HG02623 (cell line): ENCODE results near the gene RAB6D.
"Not testable (repeated sequence)": the region's sequence is repeated elsewhere in the genome, so short reads cannot be mapped to it uniquely, and the experiment has no call there.

ENCODE experiments used
- ATAC-seq: cut with Tn5 transposase; IDR thresholded peaks from one replicate; pipeline ENCODE4 v1.9.1; 2021; ENCODE audit warnings: moderate library complexity; ENCODE audit not compliant: unreplicated experiment

Gene RAB6D

DNA sequence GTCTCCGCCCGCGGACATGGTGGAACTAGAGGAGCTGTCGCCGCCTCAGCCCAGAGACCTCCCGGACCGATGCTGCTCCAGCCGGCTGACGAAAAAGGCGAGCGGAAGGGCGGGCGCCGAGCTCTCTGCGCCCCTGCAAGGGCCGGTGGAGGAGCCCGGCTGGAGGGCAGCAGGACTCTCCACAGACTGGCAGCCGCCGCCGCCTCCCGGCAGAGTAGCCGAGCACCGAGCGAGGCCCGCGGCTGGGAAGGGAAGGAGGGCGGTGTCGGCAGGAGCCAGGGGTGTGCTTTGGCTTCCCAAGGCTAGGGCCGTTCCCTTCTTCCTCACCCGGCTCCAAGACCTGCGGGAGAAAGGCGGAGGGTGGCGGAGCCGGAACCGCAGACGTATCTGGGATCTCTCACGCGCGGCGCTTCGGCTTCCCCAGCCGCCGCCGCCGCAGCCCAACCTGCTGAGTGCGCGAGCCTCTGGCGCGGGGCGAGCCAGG lies at the start of gene RAB6D:
Gene RAB6D, minus strand, starts transcription at position 466 of the 484 bp plus-strand sequence. Its CDS starts 448 bp downstream, at position 18.
- not testable (repeated sequence) for ATAC-seq

DNA sequence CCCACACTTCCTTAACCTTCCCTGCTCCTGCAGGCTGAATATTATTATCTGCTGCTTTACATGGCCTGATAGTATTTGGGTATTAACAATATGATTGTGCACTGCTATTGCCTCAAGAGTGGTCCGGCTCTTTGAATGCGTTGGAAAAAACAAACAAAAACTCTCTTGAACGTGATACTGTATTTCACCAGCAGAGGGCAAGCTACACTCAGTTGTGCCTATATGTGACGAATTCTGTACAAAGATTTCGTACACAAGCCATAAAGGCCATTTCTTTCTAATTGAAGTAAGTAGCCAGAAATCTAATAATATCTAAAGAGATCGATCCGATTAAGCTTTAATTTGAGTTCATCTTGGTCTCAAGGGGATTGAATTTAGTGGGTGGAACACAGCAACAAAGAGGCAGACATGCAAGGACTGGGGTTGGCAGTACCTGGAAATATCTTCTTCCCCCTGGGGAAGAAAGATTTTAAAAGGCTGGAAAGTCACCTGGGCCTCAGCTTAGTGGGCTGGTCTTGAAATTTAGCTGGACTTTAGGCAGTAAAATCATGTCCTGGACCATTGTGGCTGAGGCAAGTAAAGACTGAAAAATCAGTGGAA lies 49.3 kb upstream of the RAB6D start:
- no peak for ATAC-seq

DNA sequence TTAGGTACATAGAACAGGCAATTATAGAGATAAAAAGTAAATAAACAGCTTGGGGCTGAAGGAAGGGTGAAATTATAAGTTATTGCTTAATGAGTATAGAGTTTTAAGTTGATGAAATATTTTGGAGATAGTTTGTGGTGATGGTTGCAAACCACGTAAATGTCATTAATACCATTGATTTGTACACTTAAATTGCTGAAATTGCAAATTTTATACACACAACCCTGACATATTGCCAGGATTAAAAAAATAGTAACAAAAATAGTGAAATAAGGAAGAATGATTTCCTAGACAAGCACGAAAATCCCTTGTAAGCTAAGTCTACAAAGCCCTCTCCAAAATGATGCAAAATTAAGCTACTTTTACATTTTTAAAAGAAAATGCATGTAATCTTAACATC lies 46.2 kb upstream of the RAB6D start:
- ATAC-seq, result no peak

DNA sequence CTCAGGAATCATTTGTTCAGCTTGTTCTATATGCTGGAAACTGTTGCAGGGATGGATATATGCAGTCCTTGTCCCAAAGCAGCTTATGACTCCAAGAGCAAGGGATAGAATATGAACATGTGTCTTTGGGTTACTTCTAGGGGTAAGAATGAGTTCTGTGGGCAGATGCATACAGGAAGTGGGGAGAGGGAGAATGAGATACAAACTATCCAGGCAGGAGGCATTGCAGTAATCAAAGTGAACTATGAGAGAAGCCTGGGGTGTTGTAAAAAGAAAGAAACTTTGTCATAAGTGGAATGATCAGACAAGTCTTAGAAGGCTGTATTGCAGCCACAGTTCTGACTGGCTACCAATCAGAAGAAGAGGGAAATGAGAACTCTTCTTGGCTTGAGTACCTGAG lies 44.8 kb upstream of the RAB6D start:
- no peak for ATAC-seq

DNA sequence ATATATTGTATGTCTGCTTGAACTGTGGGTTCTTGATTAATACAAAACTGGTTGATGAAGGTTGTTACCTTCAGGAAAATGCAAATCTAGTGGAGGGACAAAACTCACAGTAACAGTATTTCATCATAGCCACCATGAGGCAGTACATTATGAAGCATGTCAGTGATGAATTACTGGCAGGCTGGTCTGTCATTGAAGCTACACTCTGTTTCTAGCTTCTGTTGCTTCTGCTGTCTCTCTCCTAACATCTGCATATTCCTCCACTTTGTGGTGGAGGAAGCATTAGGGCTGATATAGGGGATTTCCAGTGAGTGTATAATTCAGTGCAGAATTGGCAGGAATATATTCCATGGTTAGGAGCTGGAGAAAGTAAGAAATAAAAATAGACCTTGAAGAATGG lies 44.2 kb upstream of the RAB6D start:
- ATAC-seq, result no peak

DNA sequence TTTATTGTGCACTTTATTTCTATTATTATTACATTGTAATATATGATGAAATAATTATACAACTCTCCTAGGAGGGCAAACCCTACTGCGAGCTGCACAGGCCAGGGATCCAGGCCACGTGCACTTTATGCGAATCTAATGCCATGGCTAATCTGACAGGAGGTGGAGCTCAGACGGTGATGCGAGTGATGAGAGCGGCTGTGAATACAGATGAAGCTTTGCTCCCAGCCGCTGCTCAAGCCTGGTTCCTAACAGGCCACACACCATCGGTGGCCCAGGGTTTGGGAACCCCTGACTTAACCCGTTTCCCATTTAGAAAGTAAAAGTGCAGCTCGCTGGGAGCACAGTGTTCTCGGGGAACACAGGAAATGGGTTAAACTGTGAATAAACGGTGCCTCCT lies 40.8 kb upstream of the RAB6D start:
- ATAC-seq, result no peak

DNA sequence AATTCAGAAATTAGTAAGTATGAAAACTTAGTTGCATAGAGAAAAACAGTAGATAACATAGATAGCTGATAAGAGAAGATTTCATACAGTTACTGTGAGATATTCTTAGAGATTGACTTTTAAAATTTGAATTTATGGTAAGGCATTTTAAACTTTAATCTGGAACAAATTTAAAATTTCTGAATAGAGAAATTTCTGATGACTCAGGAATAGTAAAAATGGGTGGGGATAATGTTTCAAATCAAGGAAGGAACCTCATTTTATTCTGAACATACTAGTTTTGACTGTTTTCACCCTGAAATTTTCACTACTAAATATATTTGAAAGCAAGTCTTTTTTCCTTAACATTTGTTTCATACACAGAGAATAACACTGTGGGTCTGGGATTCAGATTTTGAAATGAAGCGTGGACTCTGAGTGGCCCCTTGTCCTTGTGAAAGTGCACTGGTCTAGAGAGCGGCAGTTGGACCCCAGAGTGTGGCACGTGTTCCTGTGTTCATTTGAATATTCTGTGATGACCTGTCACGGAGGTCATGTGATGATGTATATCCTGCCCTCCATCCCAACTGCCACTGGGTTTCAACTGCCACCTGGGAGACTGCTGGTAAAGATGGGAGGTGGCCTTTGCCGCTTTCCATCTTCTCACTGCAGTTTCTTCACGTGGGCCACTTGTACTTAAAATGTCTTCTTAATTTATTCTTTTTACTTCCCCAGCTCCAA lies 38.5 kb upstream of the RAB6D start:
- no peak for ATAC-seq

DNA sequence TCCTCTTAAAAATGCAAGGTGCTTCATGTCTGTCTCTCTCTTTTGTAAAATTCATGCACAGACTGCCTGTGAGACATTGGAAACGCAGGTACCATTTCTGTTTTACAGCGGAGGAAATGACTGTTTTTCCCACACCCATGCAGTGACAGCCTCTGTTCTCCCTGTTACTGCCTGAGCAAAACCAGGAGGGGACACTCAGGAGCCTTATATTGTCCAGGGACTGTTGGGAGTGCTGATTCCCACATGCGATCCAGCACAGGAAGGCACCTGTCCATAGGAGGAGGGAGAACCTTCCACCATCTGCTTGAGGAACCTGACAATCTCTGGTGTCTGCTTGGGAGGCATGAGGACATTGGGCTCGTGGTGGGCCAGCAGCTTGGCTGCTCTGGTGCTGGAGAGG lies 36.9 kb upstream of the RAB6D start:
- ATAC-seq, result no peak

DNA sequence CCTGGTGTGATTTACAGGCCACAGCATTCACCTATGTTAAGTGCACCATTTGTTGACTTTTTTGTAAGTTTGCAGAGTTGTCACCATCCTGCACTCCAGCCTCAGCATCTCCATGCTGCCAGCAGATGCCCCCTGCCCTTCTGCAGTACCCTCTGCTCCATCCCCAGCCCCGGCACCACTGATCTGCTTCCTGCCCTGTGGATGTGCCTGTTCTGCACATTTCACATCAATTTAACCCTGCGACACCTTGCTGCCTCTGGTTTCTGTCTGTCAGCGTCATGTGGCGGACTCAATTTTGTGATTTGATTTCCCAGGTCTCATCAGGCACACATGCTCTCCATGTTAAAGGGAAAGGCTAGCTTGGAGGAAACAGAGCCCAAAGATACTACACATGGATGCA lies 36.5 kb upstream of the RAB6D start:
- ATAC-seq, result not testable (repeated sequence)

DNA sequence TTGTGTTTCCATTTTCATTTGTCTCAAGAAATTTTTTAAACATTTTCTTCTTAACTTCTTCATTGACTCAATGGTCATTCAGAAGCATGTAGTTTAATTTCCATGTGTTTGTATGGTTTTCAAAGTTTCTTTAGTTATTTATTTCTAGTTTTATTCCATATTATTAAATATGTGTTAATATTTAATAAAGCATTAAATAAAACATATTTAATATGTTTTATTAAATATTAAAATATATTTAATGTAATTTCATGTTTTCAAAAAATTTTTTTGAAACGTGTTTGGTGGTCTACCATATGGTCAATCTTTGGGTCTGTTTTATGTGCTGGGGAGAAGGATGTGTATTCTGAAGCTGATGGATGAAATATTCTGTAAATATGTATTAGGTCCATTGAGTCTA lies 32.2 kb upstream of the RAB6D start:
- not testable (repeated sequence) for ATAC-seq

DNA sequence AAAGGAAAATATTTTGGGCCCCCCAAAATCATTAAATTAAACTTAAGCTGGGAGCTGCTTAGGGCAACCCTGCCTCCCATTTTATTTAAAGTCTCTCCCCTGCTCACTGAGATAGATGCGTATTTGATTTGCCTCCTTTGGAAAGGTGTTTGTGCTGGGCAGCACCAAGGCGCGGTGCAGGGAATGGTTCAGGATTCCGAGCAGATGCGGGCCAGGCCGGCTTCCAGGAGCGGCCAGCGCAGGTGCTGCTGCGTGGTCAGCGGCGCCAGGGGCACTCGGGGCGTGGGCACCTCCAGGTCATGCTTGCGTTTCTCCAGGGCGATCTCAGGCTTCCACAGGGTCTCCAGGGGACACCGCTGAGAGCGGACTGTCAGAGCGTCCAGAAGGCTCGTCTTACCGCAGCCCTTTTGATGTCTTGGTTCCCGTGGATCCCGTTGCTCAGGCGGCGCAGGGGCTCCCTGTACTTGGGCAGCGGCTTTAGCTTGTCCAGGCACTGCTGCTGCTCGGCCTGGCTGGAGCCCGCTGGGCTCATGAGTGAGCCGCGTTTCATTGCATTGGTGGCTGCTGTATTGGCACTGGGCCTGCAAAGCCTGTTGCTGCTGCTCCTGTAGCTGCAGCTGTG lies 31.2 kb upstream of the RAB6D start:
- ATAC-seq, result not testable (repeated sequence)

DNA sequence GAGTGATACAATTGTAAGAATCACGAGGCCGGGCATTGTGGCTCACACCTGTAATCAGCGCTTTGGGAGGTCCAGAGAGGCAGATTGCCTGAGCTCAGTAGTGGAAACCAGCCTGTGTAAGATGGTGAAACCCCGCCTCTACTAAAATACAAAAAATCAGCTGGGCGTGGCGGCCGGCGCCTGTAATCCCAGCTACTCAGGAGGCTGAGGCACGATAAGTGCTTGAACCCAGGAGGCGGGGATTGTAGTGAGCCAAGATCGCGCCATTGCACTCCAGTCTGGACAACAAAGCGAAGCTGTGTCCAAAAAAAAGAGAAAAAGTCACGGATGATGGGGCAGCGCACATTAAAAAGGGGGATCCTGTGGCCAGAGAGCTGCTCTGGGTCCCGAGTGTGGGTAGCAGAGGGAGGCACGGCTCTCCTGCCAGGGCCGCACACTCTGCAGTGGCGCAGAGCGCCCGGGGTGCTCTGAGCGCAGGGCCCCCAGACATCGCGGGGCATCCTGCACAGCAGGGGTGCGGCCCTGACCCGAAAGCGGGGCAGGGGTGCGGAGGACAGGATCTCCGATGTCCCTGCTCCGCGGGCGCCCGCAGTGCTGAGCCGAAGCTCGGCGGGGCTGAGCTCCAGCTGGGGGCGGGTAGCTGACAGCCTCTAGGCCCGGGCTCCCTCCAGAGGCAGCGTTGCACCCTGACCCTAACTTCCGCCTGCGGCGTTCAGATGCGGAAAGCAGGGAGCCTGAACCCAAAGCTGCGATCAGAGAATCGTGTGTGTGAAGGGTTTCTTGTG lies 30.4 kb upstream of the RAB6D start:
- ATAC-seq, result no peak

DNA sequence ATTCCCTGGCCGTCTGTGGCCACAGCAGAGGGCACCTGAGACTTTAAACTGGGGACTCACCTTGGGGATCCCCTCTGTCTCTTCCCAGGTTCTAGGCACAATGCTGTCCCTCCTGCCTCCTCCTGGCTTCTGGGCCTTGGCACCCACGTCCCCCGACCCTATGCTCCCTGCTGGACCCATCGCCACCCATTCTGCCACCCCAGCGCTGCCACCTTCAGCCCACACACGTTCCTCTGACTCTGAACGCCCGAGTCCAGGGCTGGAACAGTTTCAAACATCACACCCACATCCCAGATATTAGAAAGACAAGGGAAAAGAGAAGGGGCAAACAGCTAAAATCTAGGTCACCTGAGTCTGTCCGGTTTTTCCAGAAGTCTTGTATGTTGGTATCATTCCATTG lies 28.0 kb upstream of the RAB6D start:
- ATAC-seq, result not testable (repeated sequence)

DNA sequence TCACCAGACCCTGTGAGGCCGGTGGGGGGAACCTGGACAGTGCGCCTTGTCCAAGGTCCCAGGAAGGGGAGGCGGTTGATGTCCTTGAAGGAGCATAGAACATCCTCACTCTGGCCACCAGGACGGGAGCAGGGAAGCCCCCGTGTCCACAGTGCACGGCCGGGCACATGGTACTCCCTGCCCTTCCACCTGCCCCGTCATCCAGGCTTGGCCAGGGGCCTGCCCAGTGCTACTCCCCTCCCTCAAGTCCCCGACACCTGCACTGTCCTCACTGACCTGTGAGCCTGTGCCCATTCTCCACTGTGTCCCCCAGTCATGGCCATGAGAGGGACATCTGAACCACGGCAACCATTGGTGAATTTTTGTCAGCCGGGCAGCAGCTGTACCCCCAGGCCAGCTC lies 27.5 kb upstream of the RAB6D start:
- ATAC-seq, result not testable (repeated sequence)

DNA sequence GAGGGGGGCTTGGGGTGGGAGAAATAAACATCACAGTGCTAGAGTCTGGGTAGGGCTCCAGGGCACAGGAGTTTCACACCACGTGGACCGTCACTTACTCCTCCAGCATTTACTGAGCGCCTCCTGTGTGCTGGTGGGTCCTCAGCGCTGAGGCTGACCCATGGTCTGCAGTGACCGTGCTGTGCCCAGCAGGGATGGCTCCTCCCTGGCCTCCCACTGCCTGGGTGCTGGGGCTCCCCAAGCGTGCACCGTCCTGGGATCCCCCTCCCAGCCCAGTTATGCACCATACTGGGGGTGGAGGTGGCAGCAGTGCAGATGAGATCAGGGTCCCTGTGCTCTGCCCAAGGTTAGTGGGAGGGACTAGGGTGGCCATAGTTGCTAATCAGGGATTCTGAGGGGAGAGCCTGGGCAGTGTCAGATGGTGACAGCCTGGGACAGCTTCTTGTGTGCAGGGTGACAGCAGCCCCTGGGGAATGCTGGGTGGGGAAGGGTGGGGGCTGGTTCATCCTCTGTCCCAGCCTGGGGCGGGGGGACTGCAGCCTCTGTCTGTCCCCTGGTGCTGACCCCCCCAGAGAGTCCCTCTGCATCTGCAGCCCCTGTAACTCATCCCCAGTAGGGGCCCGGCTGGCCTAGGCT lies 26.6 kb upstream of the RAB6D start:
- not testable (repeated sequence) for ATAC-seq

DNA sequence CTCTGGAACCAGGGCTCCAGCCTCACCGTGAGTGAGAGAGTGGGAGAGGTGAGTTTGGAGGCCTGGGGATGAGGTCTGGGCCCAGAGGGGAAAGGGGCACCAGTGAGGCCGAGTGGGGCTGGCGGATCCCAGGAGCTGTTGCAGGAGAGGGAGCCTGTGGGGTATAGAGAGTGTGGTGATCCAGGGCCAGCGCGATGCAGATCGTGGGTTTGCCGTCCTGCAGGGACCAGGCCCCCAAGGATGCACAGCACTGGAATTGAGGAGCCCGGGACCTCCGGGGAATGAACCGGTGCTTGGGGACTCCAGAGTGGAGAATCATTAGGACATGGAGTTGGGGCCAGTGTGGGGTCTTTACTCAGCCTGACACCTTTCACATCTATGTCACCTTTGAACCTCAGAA lies 25.7 kb upstream of the RAB6D start:
- ATAC-seq, result no peak

DNA sequence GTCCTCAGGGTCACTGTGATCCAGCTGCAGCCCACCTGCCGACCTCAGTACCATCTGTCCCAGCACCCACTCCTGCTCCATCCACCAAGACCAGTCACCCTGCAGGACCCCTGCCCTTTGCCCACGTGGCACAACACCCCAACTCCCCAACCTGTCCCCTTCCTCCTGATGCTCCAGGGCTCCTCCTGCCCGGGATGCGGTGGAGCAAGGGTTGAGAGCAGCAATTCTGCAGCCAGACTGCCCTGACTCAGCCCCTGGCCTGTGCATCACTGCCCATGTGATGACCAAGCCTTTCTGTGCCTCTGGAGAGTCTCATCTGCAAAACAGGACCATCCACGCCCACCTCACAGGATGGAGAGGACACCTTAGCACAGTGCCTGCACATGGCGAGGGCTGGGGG lies 24.9 kb upstream of the RAB6D start:
- ATAC-seq, result not testable (repeated sequence)

DNA sequence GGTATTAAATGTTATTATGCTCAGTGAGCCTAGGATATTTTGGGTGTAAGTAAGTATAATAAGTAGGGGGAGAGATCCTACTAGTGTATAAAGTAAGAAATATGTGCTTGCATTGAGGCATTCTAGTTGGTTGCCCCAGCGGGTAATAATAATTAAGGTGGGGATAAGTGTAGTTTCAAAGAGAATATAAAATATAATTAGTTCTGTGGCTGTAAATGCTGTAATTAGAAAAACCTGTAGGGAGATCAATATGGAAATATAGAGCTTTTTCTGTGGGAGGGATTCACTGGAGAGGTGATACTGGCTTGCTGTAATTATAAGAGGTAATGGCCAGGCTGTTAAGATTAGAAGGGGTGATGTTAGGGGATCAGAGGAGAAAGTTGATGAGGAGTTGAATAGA lies 9.1 kb upstream of the RAB6D start:
- ATAC-seq, result not testable (repeated sequence)

DNA sequence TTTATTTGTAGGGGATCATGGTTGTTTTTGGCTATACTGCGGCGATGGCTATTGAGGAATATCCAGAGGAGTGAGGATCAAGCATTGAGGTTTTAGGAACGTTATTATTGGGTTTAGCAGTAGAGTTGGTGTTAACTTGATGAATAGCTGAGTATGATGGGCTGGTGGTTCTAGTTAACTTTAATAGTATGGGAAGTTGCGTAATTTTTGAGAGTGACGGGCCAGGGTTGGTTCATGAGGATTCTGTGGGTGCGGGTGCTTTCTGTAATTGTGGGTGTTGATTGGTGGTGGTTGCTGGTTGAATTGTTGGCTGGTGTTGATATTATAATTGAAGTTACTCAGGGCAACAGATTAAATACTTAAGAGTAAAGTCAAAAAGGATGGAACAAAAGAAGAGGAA lies 6.0 kb upstream of the RAB6D start:
- ATAC-seq, result no peak

DNA sequence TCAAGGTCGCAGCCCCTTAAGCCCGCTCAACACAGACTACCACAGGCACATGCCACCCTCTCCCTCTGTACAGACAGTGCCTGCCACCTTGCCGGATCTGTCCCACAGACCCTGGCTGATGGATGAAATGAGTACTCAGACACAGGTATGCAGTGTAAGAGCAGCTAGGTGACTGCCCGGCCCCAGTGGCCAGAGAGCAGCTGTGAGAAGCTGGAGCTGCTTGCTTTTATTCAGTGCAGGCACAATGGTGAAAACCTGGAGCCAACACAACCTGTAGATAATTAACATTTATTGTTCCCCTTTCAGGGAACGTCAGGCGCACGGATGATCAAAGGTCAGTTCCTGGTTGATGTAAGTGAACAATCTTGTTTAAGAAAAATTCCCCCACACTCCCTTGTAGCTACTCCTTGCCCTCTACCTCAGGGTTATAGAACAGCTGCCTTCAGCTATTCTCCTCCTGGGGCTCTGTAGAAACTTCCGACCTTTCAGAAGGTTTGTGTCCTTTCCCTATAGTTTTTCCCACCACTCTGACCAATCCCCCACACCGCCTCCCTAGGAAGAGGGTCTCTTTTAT lies 4.6 kb upstream of the RAB6D start:
- ATAC-seq, result not testable (repeated sequence)

DNA sequence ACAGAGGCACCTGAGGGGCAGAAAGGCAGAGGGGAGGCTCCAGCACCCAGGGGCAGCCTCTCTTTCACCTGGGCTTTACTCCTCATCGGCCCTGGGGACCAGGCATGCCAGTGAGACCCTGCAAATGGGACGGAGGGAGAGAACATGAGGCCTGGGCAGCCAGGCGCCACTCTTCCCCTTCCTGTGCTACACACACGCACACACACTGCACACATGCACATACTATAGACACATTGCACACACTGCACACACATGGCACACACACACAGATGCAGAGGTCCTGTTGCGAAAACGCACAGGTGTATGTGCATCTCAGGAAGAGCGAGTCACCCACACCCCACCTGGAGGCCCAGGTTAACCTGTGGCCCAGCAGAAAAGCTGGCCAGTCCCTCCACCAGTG lies 3.4 kb upstream of the RAB6D start:
- no peak for ATAC-seq
